T-helper 9 cell (primary cell): ENCODE data around the gene DNASE1L3.
A peak's percentile ranks its signal among the peaks of the same experiment; 100 is the strongest.
"Not testable (repeated sequence)": the region's sequence is repeated elsewhere in the genome, so short reads cannot be mapped to it uniquely, and the experiment has no call there.

Source experiments
- DNase-seq: peaks from one replicate; pipeline ENCODE4 v3.0.0-alpha.2; 2020
- total RNA-seq, 2 donors: gene quantifications; one replicate each; lab custom pipeline; 2026; lab: John Stamatoyannopoulos, UW

DNASE1L3 gene
- total RNA-seq, result 0 reads per million in 2 donors

- no peak for DNase-seq
Measured at GRCh38 chr3:58210761-58211460, at the start of gene DNASE1L3. TSS of gene DNASE1L3 (minus strand) at chr3:58210972. CDS start at chr3:58210906, 66 bp downstream.

GRCh38 chr3:58260261-58260731 is 49.5 kb upstream of the DNASE1L3 start:
- no peak for DNase-seq

- no peak for DNase-seq
Measured at GRCh38 chr3:58258392-58259055, 47.8 kb upstream of the DNASE1L3 start.

- DNase-seq, result no peak
Measured at GRCh38 chr3:58256511-58256910, 45.7 kb upstream of the DNASE1L3 start.

- DNase-seq, result no peak
Measured at GRCh38 chr3:58256061-58256460, 45.3 kb upstream of the DNASE1L3 start.

GRCh38 chr3:58254144-58254543 is 43.4 kb upstream of the DNASE1L3 start:
- no peak for DNase-seq

- DNase-seq, result no peak
Measured at GRCh38 chr3:58251631-58252035, 40.9 kb upstream of the DNASE1L3 start.

GRCh38 chr3:58250093-58250707 is 39.4 kb upstream of the DNASE1L3 start:
- no peak for DNase-seq

GRCh38 chr3:58249358-58250092 is 38.8 kb upstream of the DNASE1L3 start:
- DNase-seq, result no peak

GRCh38 chr3:58246148-58247047 is 35.6 kb upstream of the DNASE1L3 start:
- no peak for DNase-seq

GRCh38 chr3:58243976-58244585 is 33.3 kb upstream of the DNASE1L3 start:
- DNase-seq, result no peak

- not testable (repeated sequence) for DNase-seq
Measured at GRCh38 chr3:58242860-58243259, 32.1 kb upstream of the DNASE1L3 start.

GRCh38 chr3:58242340-58242739 is 31.6 kb upstream of the DNASE1L3 start:
- no peak for DNase-seq

- no peak for DNase-seq
Measured at GRCh38 chr3:58241306-58242044, 30.7 kb upstream of the DNASE1L3 start.

- DNase-seq, result no peak
Measured at GRCh38 chr3:58238830-58239229, 28.1 kb upstream of the DNASE1L3 start.

GRCh38 chr3:58237941-58238681 is 27.3 kb upstream of the DNASE1L3 start:
- DNase-seq, result peak; percentile 16

- peak; percentile 82 for DNase-seq
Measured at GRCh38 chr3:58237238-58237940, 26.6 kb upstream of the DNASE1L3 start, which contains the start of gene ABHD6. TSS of gene ABHD6 (plus strand) at chr3:58237792. CDS start at chr3:58256587, 18,795 bp downstream.

- DNase-seq, result no peak
Measured at GRCh38 chr3:58236527-58237237, 25.9 kb upstream of the DNASE1L3 start.
